A172 (cell line): ENCODE measurements around the gene GDF10. TPM values are rescaled to one million over a fixed set of nuclear protein-coding genes. Genes with fewer than 3 reads are reported as not detected.

Experiments
- DNase-seq: peaks from one replicate; pipeline ENCODE4 v3.0.0-alpha.2; 2015; ENCODE audit warnings: low spot score
- total RNA-seq: library from RNA; depleted of rRNA; stranded (reverse); fragments of >200 nt; shearing (Covaris generic); gene quantifications from 2 replicates; pipeline ENCODE4 v1.2.3, GENCODE V29; 2014

Gene GDF10
- total RNA-seq, 1 experiment from 2014 or later = not detected

DNA sequence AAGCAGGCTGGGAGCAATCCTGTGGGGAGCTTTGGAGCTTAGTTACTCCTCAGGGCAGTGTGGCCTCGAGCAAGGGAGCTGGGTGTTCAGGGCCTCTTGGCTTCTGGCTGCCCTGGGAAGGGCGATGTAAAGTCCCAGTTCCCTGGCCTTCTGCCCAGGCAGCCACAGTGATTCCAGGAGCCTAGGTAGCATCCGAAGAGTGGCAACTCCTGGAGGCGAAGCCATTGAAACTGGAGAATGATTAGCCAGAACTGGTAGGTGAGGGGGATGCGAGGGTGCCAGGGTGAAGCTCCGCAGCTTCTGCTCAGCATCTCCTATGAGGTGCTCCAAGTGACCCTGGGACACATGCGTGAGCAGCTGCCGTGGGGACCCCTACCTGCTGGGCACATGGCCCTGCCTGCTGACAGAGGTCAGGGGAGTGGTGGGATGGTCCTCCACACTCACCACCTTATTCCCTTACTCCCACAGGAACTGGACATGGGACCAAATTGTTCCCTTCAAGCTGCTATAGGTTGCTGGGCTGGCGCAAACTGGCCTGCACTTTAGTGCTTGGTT lies 14.5 kb downstream of the GDF10 start:
- DNase-seq = no peak

DNA sequence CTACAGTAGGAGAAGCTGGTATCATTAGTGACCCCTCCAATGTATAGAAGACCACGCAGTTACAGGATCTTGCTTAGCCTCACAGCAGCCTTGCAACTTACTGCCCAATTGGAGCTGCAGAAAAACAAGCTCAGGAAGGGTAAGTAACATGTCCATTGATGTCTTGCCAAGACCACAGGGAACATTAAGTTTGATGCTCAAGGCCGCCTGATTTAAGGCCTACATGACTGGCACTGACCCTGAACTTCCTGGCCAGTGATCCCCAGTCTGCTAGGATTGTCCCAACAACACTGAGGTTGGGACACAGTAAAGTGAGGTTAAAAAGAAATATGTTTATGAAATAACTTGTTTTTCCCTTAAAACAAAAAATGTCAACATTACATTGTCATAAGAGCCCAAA lies 15.4 kb downstream of the GDF10 start:
- no peak for DNase-seq

DNA sequence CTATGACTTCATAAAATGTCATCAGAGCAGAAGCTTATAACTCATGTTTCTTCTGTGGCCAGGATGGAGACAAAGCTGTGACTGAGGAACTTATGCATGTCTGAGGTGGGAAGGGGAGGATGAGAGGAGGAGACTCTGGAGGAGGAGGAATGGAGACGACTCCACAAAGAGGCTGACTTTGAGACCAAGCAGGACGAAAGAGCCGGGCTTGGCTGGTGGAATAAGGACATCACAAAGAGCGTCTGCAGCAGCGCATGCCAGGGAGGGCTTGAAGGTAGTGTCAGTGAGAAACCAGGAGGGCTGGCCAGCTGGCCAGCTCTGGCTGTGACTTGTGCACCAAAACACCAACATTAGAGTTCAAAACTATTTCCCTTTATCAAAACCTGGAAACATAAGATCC lies 16.1 kb downstream of the GDF10 start:
- no peak for DNase-seq

DNA sequence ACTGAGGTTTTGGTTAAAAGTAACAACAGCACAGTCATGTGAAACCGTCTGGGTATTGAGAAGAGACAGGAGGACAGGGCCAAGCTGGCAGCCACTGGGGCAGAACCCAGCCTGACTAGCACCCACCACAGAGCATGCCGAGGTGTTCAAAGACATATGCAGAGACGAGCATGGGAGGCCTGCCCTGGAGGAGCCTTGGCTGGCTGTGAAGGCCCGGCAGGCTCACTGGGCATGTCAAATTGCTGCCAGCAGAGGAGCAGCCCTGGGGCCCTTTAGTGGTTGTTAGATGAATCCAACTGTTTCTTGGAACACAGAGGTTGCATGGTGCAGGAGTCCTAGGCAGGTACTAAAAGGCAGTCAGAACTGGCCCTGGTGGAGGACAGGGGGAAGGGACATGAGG lies 17.3 kb downstream of the GDF10 start:
- no peak for DNase-seq

- peak; percentile 32 for DNase-seq
These were observed 18.7 kb downstream of the GDF10 start for GRCh38 chr10:47318706-47319105.

DNA sequence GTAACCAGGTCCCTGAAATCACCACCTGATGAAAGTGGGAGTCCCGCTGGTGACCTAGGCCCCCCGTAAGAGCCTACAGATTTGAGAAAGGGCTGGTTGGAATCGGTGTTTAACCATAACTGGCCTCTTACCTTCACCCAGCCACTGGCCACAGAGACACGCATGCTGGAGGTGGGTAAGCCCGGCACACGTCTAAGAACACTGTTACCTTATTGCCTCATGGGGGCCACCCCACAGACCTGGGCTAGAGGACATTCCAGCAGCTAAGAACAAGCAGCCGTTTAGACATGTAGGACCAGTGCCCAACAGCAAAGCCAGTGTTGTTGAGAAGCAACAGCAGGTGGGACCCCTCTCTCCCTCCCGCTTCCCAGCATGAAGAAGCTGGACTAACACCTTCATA lies 19.8 kb downstream of the GDF10 start:
- no peak for DNase-seq

DNA sequence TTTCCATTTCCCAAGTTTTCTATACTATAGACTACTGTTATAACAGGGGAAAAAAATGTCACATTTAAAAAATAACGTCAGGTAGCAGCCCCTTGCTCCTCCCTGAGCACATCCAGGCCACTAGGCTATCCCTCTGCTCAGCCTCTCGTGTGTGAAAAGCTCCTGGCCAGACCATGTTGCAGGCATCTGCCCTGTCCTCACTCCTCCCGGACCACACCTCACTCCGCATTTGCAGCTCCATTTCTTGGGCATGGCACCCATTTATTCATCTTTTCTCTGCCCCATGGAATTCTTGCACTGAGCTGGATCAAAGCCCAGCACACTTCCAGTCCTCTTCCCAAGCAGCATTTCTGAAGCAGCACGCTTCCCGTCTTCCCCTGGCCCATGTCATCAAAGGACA lies 20.8 kb downstream of the GDF10 start:
- DNase-seq = no peak

GRCh38 chr10:47321521-47322195 lies 21.7 kb downstream of the GDF10 start:
- no peak for DNase-seq

GRCh38 chr10:47322300-47323061 lies 22.5 kb downstream of the GDF10 start, which contains the start of gene GDF2:
TSS of gene GDF2 (plus strand) at chr10:47322454. CDS start at chr10:47322669, 215 bp downstream.
- DNase-seq = no peak

DNA sequence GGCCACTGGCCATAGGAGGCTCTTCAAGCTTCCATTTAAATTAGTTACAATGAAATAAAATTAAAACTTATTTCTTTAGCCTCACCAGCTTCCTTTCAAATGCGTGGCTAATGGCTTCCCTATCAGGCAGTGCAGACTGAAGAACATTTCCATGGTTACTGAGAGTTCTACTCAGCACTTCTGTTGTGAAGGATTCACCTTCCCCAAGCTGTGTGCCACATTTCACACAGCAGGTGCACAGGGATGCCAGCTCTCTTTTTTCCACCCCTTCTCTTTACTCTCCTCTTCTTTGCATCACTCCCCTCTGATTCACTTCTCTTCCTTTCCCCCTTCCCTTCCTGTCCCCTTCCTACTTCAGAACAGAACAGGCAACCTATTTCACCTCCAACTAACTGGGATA lies 23.1 kb downstream of the GDF10 start:
- no peak for DNase-seq

DNA sequence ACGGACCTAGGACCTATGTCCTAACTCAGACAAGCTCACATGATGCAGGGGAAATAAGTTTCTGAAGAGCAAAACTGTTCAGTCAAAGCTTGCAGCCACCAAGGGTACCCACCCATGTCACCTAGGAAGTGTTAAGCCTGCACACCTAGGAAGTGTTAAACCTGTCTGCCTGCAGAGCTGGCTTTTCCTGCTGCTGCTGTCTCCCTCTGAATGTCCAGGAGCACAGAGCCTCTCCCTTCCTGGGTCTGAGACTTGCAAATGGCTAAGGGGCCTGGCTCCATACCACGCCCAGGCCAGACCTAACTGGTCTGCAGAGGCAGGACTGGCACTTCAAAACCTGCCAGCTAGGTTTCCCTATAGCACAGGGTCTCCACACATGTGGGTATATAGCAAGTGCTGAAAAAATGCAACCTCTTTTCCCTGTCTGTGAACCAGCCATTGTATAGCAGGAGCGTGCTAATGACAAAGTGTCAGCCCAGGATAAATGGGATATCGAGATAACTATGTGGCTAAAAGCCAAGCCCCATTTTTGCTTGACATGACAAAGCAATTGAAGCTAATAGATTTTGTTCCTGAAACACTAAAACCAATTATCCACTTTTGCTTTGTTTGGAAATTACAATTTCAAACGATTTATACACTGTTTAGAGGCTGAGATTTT lies 23.8 kb downstream of the GDF10 start:
- no peak for DNase-seq

DNA sequence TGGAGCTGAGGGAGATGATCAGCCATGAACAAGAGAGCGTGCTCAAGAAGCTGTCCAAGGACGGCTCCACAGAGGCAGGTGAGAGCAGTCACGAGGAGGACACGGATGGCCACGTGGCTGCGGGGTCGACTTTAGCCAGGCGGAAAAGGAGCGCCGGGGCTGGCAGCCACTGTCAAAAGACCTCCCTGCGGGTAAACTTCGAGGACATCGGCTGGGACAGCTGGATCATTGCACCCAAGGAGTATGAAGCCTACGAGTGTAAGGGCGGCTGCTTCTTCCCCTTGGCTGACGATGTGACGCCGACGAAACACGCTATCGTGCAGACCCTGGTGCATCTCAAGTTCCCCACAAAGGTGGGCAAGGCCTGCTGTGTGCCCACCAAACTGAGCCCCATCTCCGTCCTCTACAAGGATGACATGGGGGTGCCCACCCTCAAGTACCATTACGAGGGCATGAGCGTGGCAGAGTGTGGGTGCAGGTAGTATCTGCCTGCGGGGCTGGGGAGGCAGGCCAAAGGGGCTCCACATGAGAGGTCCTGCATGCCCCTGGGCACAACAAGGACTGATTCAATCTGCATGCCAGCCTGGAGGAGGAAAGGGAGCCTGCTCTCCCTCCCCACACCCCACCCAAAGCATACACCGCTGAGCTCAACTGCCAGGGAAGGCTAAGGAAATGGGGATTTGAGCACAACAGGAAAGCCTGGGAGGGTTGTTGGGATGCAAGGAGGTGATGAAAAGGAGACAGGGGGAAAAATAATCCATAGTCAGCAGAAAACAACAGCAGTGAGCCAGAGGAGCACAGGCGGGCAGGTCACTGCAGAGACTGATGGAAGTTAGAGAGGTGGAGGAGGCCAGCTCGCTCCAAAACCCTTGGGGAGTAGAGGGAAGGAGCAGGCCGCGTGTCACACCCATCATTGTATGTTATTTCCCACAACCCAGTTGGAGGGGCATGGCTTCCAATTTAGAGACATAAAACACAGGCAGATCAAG lies 25.6 kb downstream of the GDF10 start:
- DNase-seq = no peak

GRCh38 chr10:47326306-47326926 lies 26.4 kb downstream of the GDF10 start:
- DNase-seq = no peak

DNA sequence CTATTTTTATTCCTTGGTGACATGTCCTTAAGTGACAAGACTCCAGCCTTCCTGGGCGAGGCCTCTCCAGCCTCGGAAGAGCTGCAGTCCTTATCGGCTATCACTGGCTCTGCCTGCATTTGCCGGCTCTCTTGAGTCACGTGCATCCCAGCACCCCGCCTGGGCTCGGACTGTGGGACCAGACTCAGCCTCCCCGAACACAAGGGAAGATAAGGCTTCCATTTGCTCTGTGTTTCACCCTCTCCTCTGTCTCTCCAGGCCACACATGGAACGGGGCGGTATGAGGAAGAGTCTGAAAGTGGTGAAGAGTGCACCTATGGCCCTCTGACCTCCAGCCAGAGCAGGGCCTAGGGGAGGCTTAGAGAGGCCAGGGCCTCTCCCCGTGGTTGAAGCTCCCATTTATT lies 26.9 kb downstream of the GDF10 start:
- DNase-seq = no peak

- no peak for DNase-seq
These were observed 29.9 kb downstream of the GDF10 start for GRCh38 chr10:47329855-47330254.

DNA sequence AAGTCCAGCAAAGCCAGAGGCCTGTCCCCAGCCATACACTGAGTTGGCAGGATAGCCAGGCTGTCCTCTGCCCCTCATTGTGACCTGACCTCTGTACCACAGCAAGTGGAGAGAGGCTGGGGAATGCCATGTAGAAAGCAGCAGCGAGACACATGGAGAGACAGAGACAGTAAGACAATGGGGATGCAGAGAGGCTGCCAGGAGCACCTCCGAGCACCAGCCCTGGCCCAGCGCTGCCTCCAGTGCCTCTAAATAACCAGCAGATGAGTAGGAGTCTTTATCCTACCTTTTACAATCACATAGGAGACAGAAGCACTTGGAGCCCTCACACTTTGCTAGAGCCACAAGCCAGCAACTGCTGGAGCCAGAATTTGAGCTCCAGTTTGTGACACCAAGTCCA lies 30.4 kb downstream of the GDF10 start:
- DNase-seq = no peak

GRCh38 chr10:47330804-47331203 lies 30.8 kb downstream of the GDF10 start:
- DNase-seq = no peak

GRCh38 chr10:47331491-47331890 lies 31.5 kb downstream of the GDF10 start:
- no peak for DNase-seq

DNA sequence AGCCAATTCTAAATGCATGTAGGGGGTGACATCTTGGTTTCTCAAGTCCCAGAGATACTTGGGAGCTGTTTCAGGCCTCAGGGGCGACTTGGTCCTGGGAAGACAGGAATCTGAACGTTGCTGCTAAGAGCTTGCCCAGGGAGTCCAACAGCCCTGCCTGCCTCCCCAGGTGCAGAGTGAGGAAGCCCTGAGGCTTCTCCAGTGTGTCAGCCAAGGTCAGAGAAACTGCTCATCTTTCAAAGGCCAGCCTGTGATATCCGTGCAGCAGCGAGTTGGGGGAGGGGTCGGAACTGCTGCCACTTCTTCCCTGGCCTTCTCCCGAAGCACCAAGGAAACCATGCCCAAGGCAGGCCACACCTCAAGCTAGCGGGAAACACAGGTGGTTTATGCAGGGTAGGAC lies 32.0 kb downstream of the GDF10 start:
- no peak for DNase-seq

DNA sequence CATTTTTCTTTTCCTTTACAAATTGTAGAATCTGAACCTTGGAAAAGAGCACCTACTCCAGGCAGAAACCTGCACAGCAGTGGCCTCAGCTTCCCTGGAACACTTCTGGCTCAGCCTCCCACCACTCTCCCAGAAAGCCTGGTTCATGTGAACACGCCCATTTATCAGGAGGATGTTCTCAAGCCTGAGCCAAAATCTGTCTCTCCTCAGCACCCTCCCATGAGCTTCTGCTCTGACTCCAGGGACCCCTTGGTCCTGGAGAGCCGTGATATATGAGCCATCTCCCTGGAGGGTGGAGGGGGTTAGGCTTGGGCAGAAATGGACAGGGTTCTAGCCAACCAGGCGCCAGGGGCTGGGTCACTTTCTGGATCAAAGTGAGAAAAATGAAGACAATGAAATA lies 32.4 kb downstream of the GDF10 start:
- no peak for DNase-seq

GRCh38 chr10:47332946-47333345 lies 32.9 kb downstream of the GDF10 start:
- DNase-seq = no peak
